ENCODE data around the gene TSPOAP1. TPM values are rescaled to one million over a fixed set of nuclear protein-coding genes. Genes with fewer than 3 reads are reported as not detected.

The TSPOAP1 gene
- total RNA-seq, 4 donors from 2014 or later, result 11.4 to 16.3 (median 13.0) TPM

DNA sequence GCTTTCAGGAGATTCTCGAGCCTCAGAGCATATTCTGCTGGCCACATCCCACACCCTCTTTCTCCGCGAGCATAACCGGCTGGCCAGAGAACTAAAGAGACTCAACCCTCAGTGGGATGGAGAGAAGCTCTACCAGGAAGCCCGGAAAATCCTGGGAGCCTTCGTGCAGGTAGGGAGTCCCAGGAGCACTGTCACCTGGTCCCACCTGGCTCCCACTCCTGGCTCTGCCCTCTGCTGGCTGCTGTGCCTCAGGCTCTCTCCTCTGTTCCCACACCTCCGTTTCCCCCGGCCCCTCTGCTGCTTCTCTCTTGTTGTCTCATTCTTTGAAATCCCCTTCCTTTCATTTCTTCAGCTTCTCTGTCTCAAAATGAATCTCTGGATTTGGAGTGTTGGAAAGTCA lies 73.8 kb downstream of the TSPOAP1 start:
- no peaks in the 10 kb centered on the region for H3K9me3 ChIP-seq
- TF ChIP-seq POLR2A (IDR thresholded peaks at IDR 0.05) (no peak), EP300 (IDR thresholded peaks at IDR 0.05) (no peak)
- TF ChIP-seq, protein P1, sequence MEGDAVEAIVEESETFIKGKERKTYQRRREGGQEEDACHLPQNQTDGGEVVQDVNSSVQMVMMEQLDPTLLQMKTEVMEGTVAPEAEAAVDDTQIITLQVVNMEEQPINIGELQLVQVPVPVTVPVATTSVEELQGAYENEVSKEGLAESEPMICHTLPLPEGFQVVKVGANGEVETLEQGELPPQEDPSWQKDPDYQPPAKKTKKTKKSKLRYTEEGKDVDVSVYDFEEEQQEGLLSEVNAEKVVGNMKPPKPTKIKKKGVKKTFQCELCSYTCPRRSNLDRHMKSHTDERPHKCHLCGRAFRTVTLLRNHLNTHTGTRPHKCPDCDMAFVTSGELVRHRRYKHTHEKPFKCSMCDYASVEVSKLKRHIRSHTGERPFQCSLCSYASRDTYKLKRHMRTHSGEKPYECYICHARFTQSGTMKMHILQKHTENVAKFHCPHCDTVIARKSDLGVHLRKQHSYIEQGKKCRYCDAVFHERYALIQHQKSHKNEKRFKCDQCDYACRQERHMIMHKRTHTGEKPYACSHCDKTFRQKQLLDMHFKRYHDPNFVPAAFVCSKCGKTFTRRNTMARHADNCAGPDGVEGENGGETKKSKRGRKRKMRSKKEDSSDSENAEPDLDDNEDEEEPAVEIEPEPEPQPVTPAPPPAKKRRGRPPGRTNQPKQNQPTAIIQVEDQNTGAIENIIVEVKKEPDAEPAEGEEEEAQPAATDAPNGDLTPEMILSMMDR (IDR thresholded peaks at IDR 0.05), result no peak
- WGBS, 2 donors, result 17 to 22% methylated on average over 8 of the region's 8 CpGs
- peaks cover 0 to 4% (median 0%) of the 10 kb centered on the region in 4 donors for H3K4me1 ChIP-seq
- no peak overlapping the region for H3K4me3 ChIP-seq
- peaks cover 0 to 61% of the 10 kb centered on the region in 2 donors for H3K27me3 ChIP-seq
- DNase-seq (ENCODE audit: low spot score in 2 of 2), result no peak
- H3K27ac ChIP-seq, result no peak overlapping the region
- H3K36me3 ChIP-seq, result no peaks in the 10 kb centered on the region

DNA sequence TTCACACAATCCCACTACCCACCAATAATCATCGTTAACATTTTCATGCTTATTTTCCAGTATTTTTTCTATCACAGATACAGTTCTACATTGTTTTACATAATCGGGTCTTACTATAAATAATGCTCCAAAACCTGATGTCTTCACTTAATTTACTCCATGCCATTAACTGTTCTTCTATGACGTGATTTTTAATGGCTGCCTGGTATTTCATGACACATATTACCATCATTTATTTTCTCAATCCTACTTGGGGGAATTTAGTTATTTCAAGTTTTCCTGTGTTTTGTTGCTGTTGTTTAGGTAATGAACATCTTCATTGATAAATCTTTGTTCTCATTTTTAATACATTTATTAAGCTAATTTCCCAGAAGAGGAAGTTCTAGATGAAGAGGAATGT lies 75.5 kb downstream of the TSPOAP1 start:
- no peak overlapping the region for H3K4me3 ChIP-seq
- H3K27ac ChIP-seq, result no peak overlapping the region
- H3K27me3 ChIP-seq, result peaks cover 0 to 67% of the 10 kb centered on the region in 2 donors
- H3K9me3 ChIP-seq, result no peaks in the 10 kb centered on the region
- peaks cover 0 to 14% (median 3%) of the 10 kb centered on the region in 4 donors for H3K4me1 ChIP-seq
- DNase-seq (ENCODE audit: low spot score in 2 of 2), result no peak
- no peak for TF ChIP-seq EP300 (IDR thresholded peaks at IDR 0.05)
- TF ChIP-seq, protein P1 (IDR thresholded peaks at IDR 0.05), result no peak
- no peak for TF ChIP-seq POLR2A (IDR thresholded peaks at IDR 0.05)
- no peaks in the 10 kb centered on the region for H3K36me3 ChIP-seq
- WGBS, 2 donors, result 75 to 79% methylated on average over 3 of the region's 3 CpGs

DNA sequence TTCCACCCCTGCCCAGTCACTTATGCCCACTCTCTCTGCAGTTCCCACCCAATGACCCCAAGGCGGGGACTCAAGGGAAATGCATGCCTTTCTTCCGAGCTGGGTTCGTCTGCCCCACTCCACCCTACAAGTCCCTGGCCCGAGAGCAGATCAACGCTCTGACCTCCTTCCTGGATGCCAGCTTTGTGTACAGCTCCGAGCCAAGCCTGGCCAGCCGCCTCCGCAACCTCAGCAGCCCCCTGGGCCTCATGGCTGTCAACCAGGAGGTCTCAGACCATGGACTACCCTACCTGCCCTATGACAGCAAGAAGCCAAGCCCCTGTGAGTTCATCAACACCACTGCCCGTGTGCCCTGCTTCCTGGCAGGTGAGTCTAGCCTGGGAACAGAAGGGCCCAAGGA lies 76.5 kb downstream of the TSPOAP1 start:
- Histone ChIP-seq H3K4me3 (no peak overlapping the region), H3K27me3 (peaks cover 0 to 61% of the 10 kb centered on the region in 2 donors), H3K9me3 (no peaks in the 10 kb centered on the region), H3K4me1 (peaks cover 0 to 14% (median 3%) of the 10 kb centered on the region in 4 donors), H3K36me3 (no peaks in the 10 kb centered on the region), H3K27ac (no peak overlapping the region)
- 52 to 77% methylated on average over 7 to 9 of the region's 9 CpGs for WGBS, 2 donors
- DNase-seq (ENCODE audit: low spot score in 2 of 2), result no peak
- TF ChIP-seq POLR2A (IDR thresholded peaks at IDR 0.05), result no peak
- TF ChIP-seq, protein P1 (IDR thresholded peaks at IDR 0.05), result no peak
- TF ChIP-seq EP300 (IDR thresholded peaks at IDR 0.05), result no peak

Small RNA genes within 50 kb of the gene (small RNA-seq; reads per million reads assigned to genes)
- gene MIR4736, result not detected

Other genes starting within 250 kb of the TSPOAP1 start
- 10 to 100 TPM; 13.9 to 21.3 (median 16.6) TPM for gene DYNLL2, start 245.4 kb downstream of the TSPOAP1 start, total RNA-seq
- gene OR4D1, start 180.4 kb downstream of the TSPOAP1 start, total RNA-seq, result not detected
- not detected for gene OR4D2, start 161.8 kb downstream of the TSPOAP1 start, total RNA-seq
- gene EPX, start 136.1 kb downstream of the TSPOAP1 start, total RNA-seq, result not detected
- gene MKS1, start 109.5 kb downstream of the TSPOAP1 start, total RNA-seq, result 10 to 100 TPM; 15.7 to 25.1 (median 18.5) TPM
- gene LPO, start 90.2 kb downstream of the TSPOAP1 start, total RNA-seq, result not detected
- gene MPO, start 47.9 kb downstream of the TSPOAP1 start, total RNA-seq, result not detected
- gene SUPT4H1, start 23.4 kb upstream of the TSPOAP1 start, total RNA-seq, result 10 to 100 TPM; 34.5 to 38.0 (median 35.2) TPM
- gene RNF43, start 88.7 kb upstream of the TSPOAP1 start, total RNA-seq, result under 1 TPM; under 0.01 to 0.66 (median 0.50) TPM
- under 1 TPM in 1 of 4 donors, not detected in 3; 0.30 TPM for gene HSF5, start 159.6 kb upstream of the TSPOAP1 start, total RNA-seq
- 10 to 100 TPM; 35.4 to 73.7 (median 39.1) TPM for gene MTMR4, start 185.8 kb upstream of the TSPOAP1 start, total RNA-seq

Measured in tibial nerve (tissue), 4 donors.